GM10847 (cell line): Measurements from ENCODE around the gene SCYL2.

Experiments used
- POLR2A ChIP-seq: IDR thresholded peaks from 2 replicates; pipeline ENCODE4 v1.6.1; 2011; ENCODE audit not compliant: insufficient read length; ENCODE audit errors: extremely low read depth

The SCYL2 gene

GRCh38 chr12:100348657-100349454 lies 81.9 kb downstream of the SCYL2 start:
- no peak for TF ChIP-seq POLR2A

DNA sequence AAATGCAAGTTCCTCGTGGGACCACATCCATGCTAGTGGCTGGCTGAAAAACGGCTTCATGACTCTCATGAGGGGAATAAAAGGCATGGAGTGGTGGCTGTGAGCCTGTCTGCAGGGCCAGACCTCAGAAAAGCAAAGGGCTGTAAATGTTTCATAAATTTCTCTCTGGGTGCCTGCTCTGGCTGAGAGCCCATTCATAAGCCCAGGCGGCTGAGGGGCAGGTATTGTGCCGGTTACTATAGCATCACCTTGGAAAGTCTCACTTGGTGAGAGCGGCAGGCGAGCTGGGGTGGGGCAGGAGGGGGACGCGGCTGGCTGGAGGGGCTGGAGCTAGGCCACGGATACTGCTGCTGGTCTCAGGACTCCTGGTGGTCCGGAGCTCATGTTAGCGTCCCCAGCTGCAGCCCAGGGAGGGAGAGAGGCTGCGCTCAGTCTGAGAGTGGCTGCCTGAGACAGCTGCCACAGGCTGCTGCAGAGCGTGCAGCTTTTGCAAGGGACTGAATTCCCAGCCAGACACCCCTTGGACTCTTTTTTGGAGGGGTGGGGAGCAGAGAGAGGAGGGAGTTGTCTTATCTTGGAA lies 89.8 kb downstream of the SCYL2 start, which contains the start of gene SLC17A8:
SLC17A8 (plus strand) TSS at position 431 of the 580 bp plus-strand sequence. CDS start 318 bp downstream, outside the sequence.
- no peak for TF ChIP-seq POLR2A

- no peak for TF ChIP-seq POLR2A
Measured at GRCh38 chr12:100359248-100359647, 92.3 kb downstream of the SCYL2 start.

- TF ChIP-seq POLR2A: no peak
Measured at GRCh38 chr12:100359822-100360221, 92.8 kb downstream of the SCYL2 start.

GRCh38 chr12:100360450-100360849 lies 93.5 kb downstream of the SCYL2 start:
- no peak for TF ChIP-seq POLR2A

DNA sequence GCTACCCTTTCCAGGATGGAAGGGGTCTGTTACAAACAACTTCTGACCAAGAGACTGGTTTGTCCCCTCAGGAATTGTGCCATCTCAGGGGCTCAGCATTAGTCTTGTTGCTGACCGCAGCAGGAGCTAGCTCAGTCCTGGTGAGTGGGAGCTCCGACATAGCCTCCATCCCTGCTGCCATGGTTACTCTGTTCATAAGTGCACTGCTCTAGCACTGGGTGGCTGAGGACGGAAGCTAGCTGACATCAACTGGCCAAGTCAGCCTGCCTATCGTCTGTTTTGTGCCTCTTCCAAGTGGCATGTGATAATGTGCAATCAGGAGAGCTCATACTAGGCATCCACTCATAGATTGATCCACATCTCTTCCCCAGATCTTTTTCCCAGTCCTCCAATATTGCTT lies 97.3 kb downstream of the SCYL2 start:
- TF ChIP-seq POLR2A: no peak

GRCh38 chr12:100365411-100365810 lies 98.4 kb downstream of the SCYL2 start:
- no peak for TF ChIP-seq POLR2A

- TF ChIP-seq POLR2A: no peak
Measured at GRCh38 chr12:100368066-100368465, 101.1 kb downstream of the SCYL2 start.

- TF ChIP-seq POLR2A: no peak
Measured at GRCh38 chr12:100371146-100371545, 104.2 kb downstream of the SCYL2 start.

DNA sequence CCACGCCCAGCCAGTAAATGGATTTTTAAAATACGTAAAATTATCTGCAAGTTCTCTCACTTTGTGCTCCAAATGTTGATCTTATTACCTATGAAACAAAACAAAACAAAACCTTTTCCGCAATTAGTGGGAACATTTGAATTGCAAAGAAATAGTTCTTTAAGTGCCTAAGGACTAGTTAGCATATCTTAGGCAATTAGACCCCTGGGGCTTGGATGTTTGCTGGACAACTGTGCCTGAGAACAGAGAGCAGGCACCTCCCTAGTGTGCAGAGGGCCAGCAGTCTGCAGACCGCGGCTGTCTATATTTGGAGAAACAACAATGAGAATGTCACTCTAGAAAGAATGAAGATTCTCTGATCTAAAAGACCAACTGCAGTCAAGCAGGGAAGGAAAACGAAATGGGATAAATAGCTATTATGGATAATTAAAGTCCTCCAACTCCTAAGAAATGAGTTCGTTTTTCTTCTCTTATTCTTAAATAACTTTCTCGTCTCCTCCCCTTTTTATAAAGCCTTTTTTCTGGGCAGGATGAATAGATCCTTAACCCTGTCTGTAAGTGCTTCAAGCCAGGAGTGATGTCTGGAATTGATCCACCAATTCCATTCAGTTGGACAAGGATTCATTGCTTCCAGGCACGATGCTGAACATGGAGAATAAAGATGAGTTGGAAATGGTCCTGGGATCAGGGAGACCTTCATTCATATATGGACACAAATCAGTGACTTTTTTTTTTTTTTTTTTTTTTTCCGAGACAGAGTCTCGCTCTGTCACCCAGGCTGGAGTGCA lies 106.1 kb downstream of the SCYL2 start:
- TF ChIP-seq POLR2A: no peak

DNA sequence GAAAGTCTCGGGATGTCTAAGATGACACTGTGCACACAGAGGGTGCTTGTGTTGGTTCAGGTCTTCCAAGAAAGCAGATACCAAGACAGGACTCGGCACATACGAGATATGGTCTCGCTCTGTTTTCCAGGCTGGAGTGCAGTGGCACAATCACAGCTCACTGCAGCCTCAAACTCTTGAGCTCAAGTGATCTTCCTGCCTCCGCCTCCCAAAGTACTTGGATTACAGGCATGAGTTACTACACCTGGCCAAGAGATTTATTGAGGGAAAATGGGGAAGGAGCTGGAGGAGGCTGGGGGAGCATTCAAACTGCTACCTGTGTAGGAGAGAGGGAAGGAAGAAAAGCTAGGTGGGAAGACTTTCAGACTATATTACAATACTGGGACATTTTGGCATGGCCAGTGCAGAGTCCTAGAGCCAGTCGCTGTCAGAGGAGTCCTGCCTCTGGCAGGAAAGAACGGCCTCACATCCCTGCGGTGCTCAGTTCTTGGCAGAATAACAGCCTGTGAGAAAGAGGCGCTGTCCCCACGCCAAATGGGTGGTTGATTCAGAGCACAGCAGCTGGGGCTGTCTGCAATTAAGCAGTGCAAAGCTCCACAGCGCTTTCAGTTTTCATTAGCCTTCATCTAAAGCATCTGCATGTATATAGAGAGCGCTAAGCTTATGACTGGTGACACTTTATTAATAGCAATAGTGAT lies 108.2 kb downstream of the SCYL2 start:
- no peak for TF ChIP-seq POLR2A

GRCh38 chr12:100376161-100376560 lies 109.2 kb downstream of the SCYL2 start:
- no peak for TF ChIP-seq POLR2A

GRCh38 chr12:100381379-100381778 lies 114.4 kb downstream of the SCYL2 start:
- no peak for TF ChIP-seq POLR2A

DNA sequence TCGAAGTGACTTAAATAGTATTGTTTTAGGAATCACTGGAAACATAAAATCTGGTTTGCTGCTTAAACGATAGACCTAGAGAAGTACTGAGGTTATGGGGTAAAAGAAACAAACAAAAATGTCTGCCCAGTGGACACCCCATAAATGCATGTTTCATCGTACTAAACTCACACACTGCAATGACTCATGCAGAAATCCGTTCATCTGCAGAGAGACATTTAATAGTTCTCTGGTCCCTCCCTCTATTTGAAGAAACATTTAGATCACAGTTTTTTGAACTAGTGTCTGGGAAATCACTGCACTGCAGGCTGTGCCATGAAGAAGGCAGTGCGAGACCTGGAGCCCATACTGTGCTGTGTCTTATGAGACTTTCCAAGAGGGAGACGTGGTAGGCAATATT lies 115.4 kb downstream of the SCYL2 start:
- TF ChIP-seq POLR2A: no peak
